Stimulated activated CD8-positive, alpha-beta memory T cell treated with anti-CD3 and anti-CD28 coated beads, Interleukin-15, amount 100 ng/mL, for 48 hours (primary cell): Measurements from ENCODE around the gene ANKAR.
"Not testable (repeated sequence)": the region's sequence is repeated elsewhere in the genome, so short reads cannot be mapped to it uniquely, and the experiment has no call there.

ENCODE experiments used
- DNase-seq, 2 donors: peaks; one replicate each; pipeline ENCODE4 v3.0.0-alpha.2; 2020; ENCODE audit warnings: low read depth in 2 of 2

Gene ANKAR, protein sequence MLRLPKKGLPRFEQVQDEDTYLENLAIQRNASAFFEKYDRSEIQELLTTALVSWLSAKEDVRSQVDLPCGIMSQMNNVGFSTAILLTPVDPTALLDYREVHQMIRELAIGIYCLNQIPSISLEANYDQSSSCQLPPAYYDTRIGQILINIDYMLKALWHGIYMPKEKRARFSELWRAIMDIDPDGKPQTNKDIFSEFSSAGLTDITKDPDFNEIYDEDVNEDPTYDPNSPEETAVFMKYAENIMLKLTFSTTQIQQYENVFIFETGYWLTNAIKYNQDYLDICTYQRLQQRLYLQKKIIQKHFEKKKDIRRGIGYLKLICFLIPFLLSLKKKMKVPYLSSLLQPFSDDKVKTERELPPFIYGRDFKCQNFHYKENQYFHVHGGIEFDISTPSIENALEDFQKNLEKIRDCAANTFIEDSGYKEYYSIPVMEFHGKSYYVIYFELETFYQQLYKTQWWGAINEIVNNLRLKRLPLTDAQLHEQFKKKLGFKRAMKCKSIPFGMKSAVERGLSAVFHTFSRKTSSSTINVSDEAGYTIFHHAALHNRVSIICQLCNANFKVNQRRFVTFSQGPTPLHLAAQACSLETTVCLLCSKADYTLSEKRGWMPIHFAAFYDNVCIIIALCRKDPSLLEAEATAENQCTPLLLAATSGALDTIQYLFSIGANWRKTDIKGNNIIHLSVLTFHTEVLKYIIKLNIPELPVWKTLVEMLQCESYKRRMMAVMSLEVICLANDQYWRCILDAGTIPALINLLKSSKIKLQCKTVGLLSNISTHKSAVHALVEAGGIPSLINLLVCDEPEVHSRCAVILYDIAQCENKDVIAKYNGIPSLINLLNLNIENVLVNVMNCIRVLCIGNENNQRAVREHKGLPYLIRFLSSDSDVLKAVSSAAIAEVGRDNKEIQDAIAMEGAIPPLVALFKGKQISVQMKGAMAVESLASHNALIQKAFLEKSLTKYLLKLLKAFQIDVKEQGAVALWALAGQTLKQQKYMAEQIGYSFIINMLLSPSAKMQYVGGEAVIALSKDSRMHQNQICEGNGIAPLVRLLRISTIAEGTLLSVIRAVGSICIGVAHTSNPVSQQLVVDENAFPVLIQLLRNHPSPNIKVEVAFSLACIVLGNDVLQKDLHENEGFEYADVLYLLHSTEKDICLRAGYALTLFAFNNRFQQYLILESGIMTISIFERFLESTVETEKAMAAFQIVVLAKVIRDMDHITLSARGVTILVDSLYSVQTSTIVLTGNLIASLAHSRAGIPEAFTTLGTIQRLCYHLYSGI (N-terminal part only)

DNA sequence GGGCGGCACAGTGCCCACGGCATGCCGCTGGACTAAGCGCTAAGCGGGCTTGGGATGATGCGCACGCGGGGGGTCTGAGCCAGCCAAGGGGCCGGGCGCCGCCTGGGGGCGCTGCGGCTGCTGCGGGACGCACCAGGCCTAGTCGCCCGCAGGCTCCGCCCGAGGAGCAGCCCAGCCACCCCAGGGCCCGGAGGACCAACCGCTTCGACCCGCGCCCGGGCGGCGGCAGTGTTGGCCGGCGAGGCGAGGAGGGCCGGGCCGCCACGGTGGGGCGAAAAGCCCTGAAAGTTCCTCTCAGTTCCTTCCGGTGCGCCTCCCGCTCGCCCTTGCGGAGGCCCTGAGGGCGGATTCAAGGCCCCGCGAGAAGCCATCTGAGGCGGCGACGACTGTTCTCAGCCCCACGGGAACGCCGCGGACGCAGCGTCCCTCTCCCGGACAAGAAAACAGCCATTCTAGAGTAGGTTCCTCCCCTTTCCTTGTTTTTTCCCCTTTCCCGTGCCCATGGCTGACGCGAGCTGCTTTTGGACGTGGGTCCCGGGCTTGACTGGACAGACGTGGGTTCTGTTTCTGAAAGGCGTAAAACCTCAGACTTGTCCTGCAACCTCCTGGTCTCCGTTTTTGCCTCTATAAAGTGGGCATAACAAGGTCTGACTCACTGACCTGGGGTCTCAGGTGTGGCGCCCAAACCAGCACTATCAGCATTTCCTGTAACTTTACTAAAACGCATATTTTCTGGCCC is at the start of gene ANKAR:
ANKAR (plus strand) TSS at position 297 of the 739 bp plus-strand sequence. CDS start 1,821 bp downstream, outside the sequence.
- DNase-seq: peak; percentile 75 to 76

DNA sequence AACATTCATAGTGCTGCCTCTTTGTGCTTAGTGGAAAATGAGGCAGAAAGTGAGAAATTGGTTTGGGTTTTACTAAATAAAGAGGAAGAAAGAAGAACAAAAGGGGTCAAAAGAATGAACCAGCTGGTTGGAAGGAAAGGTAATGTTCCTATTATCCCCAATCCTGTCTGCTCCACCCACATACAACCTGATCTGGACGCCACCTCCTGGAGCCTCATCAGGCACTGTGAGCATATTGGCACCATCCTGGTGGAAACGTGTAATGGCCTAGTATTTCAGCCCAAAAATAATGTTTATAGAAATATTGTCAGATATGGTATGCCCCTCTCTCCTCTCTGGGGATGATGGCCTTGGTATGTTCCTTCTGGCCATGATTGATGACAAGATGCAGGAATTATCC is 48.8 kb upstream of the ANKAR start:
- DNase-seq: no peak

DNA sequence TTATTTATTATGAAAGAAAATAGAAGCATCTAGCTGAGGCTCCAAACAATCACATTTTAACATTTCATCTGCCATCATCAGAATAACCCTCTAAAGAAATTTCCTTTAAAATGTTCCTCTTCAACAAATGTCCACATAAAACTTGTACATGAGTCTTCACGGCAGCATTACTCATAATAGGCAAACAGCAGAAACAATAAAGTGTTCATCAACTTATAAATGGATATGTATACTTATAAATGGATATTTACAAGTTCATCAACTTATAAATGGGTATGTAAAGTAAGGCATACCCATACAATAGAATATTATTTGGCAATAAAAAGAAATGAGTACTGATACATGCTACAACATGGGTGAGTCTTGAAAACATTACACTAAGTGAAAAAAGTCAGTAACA is 46.7 kb upstream of the ANKAR start:
- DNase-seq: no peak

DNA sequence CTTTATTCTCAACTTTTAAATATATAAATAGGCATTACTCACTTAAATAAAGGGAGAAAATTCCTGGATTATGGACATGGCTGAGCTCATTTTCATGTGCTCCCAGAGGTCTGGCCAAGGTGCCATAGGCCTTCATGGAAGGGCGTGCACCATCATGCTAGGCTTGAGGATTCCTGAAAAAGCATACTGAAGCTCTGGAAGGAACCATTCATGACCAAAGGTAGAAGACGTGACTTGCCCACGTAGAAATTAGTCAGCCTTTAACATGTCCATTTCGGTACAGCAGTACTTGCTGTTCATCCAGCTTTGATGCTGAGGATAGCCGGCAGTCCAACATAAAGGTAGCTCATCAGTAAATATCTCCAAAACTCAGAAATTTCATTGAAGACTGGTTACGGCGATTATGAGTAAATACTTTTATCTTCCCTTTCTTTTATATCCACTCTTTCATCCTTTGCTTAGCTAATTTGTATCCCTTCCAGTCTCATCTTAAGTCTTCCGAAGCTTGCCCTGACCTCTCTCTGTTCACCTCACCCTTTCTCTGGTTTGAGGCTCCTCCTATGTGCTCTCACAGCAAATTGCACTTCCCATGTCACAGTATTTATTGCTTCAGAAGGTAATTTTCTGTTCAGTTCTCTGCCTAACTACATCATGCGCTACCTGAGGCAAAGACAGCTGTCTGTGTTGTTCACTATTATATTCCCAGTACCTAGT is 45.5 kb upstream of the ANKAR start:
- no peak for DNase-seq

DNA sequence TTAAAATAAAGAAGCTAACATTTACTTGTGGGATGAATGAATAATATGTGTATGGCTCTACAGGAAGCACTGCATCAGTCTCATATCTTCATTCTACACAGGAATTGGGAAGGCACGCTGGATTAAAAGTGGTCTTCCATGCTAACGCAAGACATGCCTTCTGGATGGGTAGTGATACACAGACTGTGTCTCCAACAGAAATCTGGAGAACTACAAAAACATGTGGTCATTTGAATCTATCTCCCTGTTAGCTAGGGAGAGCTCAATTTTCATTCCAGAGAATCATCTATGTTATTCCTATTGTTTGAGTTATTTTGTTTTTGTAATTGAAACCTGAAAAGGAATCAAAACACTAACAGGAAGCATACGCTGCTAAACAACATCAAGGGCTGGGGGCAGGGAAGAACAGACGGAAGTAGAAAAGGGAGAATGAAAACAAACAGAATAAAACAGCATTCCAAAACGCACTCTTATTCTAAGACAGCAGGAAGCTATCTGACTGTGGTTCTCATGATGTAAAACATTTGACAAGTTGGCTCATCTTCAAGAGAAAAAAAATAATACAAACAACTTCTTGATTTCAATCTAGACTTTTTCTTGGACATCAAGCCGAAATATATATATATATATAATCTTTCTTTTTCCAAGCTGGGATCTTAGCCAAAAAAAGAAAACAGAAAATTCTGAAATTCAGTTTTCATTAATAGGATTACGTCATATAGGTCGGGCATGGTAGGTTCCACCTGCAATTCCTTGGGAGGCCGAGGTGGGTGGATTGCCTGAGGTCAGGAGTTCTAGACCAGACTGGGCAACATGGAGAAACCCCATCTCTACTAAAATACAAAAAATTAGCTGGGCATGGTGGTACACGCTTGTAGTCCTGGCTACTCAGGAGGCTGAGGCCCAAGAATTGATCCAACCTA is 44.7 kb upstream of the ANKAR start:
- DNase-seq: no peak

DNA sequence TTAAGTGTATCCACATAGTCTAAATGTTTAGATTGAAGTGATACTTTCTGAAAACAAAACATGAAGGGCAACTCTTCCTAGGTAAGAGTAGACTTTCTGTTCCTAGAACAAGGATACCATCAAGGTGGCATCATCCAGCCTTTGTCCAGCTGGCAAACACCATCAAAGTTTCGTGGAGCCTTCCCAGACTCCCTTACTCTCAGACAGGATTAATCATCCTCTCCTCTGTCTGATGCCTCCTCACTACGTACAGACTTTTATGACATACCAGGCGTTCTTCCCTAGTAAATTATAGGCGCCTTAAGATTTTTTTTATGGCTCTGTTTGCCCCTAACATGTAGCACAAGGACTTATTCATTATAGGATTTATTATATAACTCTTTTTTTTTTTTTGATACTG is 42.6 kb upstream of the ANKAR start:
- DNase-seq: no peak

DNA sequence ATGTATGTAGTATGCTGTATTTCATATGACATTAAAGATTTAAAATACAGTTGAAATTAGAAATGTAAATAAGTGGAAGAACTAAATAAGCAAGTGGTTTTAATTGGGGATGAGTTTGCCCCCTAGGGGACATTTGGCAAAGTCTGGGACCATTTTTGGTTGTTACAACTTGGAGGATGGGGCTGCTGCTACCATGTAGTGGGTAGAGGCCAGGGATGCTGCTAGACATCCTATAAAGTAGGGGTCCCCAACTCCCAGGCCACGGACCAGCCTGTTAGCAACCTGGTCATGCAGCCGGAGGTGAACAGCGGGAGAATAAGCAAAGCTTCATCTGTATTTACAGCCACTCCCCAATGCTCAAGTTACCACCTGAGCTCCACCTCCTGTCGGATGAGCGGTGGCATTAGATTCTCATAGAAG is 41.1 kb upstream of the ANKAR start:
- DNase-seq: no peak

DNA sequence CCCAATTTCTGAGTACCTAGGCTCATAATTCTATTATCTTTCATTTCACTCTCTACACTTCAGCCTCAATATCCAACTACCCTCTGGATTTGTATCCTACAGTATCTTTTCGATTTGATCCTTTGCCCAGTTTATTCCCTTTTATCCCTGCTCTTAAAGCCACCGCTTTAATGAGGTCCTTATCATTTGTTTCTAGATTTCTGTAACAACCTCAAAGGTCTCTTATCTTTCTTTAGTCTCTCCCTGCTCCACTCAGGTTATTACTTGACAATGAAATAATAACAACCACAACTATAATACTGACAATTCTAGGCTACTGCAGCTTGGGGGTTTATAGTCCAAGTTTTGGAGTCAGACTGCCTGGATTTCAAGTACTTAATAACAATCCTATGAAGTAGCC is 39.1 kb upstream of the ANKAR start:
- no peak for DNase-seq

DNA sequence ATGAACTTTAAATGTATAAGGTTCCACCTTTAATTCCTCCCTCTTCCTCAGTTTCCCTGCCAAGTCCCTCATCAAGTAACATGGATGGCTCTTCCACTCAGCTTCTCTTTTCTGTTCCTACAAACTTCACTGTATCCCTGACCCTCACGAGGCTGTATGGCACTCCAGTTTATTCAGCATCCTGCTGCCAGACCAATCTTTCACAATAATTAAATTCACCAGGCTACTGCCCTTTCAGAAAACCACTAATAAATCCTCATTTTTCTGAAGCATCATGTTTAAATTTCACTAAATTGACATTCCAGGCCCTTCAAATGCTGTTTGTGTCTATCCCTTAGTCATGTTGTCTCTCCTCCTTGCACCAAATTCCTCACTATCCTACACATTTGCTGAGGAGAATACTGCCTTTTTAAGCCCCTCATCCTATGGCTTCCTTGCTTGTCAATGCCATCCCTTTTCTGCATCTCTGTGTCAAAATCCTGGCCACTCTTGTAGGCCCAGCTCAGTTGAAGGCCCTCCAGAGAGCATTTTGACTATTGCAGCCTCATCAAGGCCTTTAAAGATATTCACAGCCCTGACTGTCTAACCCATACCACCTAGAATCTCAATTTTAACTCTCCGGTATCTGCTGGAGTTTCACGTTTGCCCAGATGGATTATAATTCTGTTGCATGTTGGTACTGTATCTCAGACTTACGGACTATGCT is 36.0 kb upstream of the ANKAR start:
- DNase-seq: no peak

DNA sequence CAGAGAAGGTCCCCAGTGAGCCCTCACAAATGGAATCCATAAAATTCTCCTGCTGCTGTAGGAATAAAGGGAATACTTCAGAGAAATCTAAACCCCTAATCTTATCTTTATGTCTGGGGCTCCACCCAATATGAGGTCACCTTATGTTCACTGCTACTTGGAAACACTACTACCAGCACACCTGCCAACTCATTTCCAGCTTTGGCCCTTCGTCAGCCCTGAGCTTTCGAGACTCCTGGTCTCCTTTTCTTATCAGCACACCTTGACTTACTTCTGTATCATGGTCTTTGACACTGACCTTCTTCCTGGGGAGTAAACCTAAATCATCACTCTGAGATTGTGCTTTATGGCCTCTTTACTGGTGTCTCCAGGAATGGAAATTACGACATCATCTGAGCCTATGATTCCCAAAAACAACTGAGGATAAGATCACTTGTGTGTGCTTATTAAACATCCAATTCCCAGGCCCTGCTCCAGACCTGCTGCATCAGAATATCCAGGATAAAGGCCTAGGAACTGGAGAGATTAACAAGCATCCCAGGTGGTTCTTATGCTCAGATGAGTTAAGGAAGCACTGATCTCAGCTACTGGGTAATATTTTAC is 35.4 kb upstream of the ANKAR start:
- DNase-seq: no peak

DNA sequence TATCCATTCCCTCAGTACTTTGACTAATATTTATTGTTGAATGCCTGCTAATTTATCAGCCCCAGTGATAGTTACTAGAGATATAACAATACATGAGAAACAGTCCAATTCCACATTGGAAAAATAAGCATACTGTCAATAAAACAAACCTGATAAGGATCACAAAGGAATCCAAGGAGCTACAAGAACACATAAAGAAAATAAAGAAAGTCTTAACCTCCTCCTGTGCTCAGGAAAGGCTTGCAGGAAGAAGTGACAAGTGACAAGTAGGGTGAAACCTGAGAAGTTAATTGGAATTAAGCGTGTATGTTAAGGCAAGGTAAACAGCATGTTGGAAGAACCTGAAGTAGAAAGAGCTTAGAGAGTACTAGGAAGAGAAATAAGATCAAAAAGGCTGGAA is 33.5 kb upstream of the ANKAR start:
- no peak for DNase-seq

DNA sequence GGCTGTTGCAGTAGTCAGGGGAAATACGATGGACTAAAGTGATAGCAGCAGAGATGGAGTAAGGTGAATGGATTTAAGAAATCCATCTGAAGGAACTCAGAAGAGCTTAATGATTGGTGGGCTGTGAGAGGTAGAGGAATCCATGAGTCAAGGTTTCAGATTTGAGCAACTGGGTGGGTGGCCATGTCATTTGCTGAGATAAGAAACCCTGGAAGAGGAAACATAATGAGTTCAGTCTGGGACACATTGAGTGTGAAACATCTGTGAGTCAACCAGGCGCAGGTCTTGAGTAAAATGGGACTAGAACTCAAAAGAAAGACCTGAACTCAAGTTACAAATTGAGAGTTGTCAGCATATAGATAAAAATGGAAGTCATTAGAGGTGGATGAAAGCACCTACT is 32.9 kb upstream of the ANKAR start:
- DNase-seq: peak in 1 of 2 donors; percentile 54

DNA sequence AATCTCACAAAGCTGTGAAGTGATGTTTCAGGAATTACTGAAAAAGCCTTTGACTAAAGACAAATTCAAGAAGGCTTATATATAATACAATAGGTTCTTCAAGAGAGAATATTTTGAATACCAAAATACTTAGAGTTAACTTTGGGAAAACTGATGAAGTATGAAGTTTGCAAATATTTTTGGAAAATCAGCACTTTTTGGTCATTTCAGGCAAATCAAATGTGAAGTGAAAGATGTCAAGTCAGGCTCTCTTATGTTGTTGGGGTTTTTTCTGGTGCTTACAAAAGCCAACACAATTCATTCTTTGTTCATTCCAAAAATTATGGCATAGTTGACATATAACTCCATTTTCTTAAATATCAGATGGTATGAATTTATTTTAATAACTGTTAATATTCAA is 27.9 kb upstream of the ANKAR start:
- DNase-seq: no peak

DNA sequence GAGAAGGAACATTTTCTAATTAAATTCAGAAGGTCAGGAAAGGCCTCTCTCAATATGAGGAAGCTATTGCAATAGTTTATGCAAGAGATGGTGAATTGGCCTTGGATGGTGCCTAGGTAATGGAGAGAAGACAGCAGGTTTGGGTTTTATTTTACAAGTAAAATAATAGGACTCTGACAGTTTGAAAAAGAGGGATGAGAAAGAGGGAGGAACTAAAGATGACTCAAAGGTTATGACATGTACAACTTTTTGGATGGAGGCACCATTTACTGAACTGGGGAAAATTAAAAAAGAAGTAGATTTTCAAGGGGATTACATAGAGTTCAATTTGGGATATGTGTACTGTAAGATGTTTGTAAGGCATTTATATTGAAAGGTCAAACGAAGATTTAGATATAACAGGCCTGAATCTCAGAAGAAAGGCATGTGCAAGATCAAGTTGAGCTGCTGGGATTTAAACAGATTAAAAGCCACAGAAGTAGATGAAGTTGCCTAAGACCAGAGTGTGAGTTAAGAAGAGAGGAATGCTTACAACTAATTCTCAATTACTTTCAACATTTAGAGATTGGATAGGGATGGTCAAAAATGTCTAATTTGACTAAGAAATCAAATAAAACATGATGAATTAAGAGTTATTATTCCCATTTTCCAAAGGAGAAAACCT is 25.5 kb upstream of the ANKAR start:
- no peak for DNase-seq

DNA sequence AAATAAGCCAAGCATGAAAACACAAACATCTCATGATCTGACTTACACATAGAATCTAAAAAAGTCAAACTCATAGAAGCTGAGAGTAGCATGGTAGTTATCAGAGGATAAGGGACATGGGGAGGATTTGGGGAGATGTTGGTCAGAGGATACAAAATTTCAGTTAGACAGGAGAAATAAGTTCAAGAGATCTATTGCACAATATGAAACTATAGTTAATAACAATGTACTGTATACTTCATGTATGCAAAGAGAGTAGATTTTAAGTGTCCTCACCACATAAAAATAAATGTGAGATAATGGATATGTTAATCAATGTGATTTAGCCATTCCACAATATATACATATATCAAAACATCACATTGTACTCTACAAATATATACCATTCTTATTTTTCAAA is 23.2 kb upstream of the ANKAR start:
- no peak for DNase-seq

DNA sequence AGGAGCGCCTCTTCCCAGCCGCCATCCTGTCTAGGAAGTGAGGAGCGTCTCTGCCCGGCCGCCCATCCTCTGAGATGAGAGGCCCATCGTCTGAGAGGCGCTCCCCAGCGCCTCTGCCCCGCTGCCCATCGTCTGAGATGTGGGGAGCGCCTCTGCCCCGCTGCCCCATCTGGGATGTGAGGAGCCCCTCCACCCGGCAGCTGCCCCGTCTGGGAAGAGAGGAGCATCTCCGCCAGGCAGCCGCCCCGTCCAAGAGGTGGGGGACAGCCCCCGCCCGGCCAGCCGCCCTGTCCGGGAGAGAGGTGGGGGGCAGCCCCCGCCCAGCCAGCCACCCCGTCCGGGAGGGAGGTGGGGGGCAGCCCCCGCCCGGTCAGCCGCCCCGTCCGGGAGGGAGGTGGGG is 21.0 kb upstream of the ANKAR start:
- DNase-seq: not testable (repeated sequence)

DNA sequence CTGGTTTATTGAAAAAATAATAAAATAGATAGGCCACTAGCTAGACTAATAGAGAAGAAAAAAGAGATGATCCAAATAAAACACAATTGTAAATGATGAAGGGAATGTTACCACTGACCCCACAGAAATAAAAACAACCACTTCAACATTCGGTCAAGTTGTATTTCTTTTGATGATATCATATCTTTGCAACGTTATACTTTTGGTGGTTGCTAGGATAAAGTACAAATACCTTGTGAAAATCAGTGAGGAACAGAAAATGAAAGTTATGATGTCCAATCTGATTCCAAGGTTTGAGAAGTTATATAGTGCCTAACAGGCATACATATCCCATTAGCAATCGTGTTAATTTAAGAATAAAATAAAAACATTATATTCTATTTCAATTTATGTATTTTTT is 19.8 kb upstream of the ANKAR start:
- DNase-seq: no peak

DNA sequence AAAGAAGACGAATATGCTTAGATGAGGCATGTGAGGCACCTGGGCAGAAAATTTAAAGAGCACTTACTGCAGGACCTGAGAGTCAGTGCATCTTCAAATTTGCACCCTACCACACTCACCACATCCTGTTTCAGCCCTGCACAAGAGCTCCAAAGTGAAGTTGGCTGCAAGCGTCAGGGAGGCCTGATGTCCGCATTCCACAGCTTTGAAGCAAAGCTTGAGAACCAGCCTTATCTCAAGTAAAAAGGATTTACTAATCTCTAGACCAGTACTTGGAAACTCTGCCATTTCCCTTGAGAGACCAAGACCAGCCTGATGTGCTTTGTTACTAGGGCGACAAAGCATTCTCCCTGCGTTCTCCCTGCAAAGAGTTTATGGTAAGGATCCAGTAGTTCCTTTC is 16.6 kb upstream of the ANKAR start:
- DNase-seq: no peak
